OCI-LY7 (cell line): Measurements from ENCODE around the gene ANKRD33B.
"Not testable (repeated sequence)": the region's sequence is repeated elsewhere in the genome, so short reads cannot be mapped to it uniquely, and the experiment has no call there.

ENCODE experiments used
- EZH2phosphoT487 ChIP-seq: fragments of 200-600 bp; sonication (generic); IDR thresholded peaks from 2 replicates; pipeline ENCODE4 v1.6.1; 2018; ENCODE audit warnings: low read depth, borderline replicate concordance, mild to moderate bottlenecking, mixed run types, antibody characterized with exemption, low read length, moderate library complexity, mixed read lengths
- TF ChIP-seq, protein P1 (sequence below): fragments of 200-600 bp; sonication (generic); conservative IDR thresholded peaks from 2 replicates; pipeline ENCODE4 v1.5.1; 2014; ENCODE audit warnings: mild to moderate bottlenecking, antibody characterized with exemption, low read length, moderate library complexity, mixed read lengths

GRCh38 chr5:10574879-10575278 is 11.0 kb downstream of the ANKRD33B start:
- TF ChIP-seq, protein P1, sequence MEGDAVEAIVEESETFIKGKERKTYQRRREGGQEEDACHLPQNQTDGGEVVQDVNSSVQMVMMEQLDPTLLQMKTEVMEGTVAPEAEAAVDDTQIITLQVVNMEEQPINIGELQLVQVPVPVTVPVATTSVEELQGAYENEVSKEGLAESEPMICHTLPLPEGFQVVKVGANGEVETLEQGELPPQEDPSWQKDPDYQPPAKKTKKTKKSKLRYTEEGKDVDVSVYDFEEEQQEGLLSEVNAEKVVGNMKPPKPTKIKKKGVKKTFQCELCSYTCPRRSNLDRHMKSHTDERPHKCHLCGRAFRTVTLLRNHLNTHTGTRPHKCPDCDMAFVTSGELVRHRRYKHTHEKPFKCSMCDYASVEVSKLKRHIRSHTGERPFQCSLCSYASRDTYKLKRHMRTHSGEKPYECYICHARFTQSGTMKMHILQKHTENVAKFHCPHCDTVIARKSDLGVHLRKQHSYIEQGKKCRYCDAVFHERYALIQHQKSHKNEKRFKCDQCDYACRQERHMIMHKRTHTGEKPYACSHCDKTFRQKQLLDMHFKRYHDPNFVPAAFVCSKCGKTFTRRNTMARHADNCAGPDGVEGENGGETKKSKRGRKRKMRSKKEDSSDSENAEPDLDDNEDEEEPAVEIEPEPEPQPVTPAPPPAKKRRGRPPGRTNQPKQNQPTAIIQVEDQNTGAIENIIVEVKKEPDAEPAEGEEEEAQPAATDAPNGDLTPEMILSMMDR, result not testable (repeated sequence)
- TF ChIP-seq EZH2phosphoT487, result not testable (repeated sequence)
